H9 (cell line): ENCODE data around the gene TGFBR3L. TPM values are rescaled to one million over a fixed set of nuclear protein-coding genes. Genes with fewer than 3 reads are reported as not detected.

Source experiments
- DNase-seq: peaks from one replicate; pipeline ENCODE4 v3.0.0-alpha.2; 2017
- H2AFZ ChIP-seq: one replicate; pipeline ENCODE4 v1.6.1; 2013; ENCODE audit warnings: mild to moderate bottlenecking, low read length, control low read depth, moderate library complexity
- H2AK5ac ChIP-seq: 2 replicates; pipeline ENCODE4 v1.6.1; 2013; ENCODE audit warnings: low read length, control low read depth, mixed read lengths; ENCODE audit not compliant: insufficient read length
- H2BK120ac ChIP-seq: one replicate; pipeline ENCODE4 v1.6.1; 2013; ENCODE audit warnings: low read depth, mild to moderate bottlenecking, low read length, control low read depth, inconsistent platforms; ENCODE audit not compliant: poor library complexity, severe bottlenecking
- H2BK12ac ChIP-seq: 2 replicates; pipeline ENCODE4 v1.6.1; 2013; ENCODE audit warnings: low read length, control low read depth, mixed read lengths, low read depth; ENCODE audit not compliant: insufficient read length
- H2BK15ac ChIP-seq: 2 replicates; pipeline ENCODE4 v1.6.1; 2013; ENCODE audit warnings: low read depth, low read length, control low read depth
- H2BK20ac ChIP-seq: one replicate; pipeline ENCODE4 v1.6.1; 2013; ENCODE audit warnings: low read depth, mild to moderate bottlenecking, low read length, control low read depth, inconsistent platforms; ENCODE audit not compliant: poor library complexity, severe bottlenecking
- H2BK5ac ChIP-seq: 2 replicates; pipeline ENCODE4 v1.6.1; 2013; ENCODE audit warnings: low read length, control low read depth, mixed read lengths; ENCODE audit not compliant: insufficient read length
- H3K14ac ChIP-seq: 2 replicates; pipeline ENCODE4 v1.6.1; 2013; ENCODE audit warnings: low read length, control low read depth; ENCODE audit not compliant: insufficient read depth
- H3K18ac ChIP-seq: 2 replicates; pipeline ENCODE4 v1.6.1; 2013; ENCODE audit warnings: low read depth, mild to moderate bottlenecking, mixed read lengths, low read length, control low read depth; ENCODE audit not compliant: insufficient read length
- H3K23ac ChIP-seq: 2 replicates; pipeline ENCODE4 v1.6.1; 2013; ENCODE audit warnings: low read length, control low read depth, mixed read lengths, low read depth; ENCODE audit not compliant: insufficient read length
- H3K23me2 ChIP-seq: 2 replicates; pipeline ENCODE4 v1.6.1; 2013; ENCODE audit warnings: low read depth, mild to moderate bottlenecking, mixed read lengths, low read length, control low read depth; ENCODE audit not compliant: insufficient read length, poor library complexity, severe bottlenecking
- H3K27ac ChIP-seq: 2 replicates; pipeline ENCODE4 v1.5.1; 2013; ENCODE audit warnings: low read length, control low read depth, mixed read lengths, low read depth; ENCODE audit not compliant: insufficient read length
- H3K27me3 ChIP-seq: 2 replicates; pipeline ENCODE4 v1.6.1; 2013; ENCODE audit warnings: low read length, control low read depth, inconsistent platforms; ENCODE audit not compliant: insufficient read depth
- H3K4ac ChIP-seq: 2 replicates; pipeline ENCODE4 v1.6.1; 2013; ENCODE audit warnings: low read depth, mild to moderate bottlenecking, control low read depth, inconsistent platforms, low read length, moderate library complexity
- H3K4me1 ChIP-seq: 2 replicates; pipeline ENCODE4 v1.6.1; 2013; ENCODE audit warnings: low read length, control low read depth, inconsistent platforms; ENCODE audit not compliant: insufficient read depth
- H3K4me2 ChIP-seq: 2 replicates; pipeline ENCODE4 v1.6.1; 2013; ENCODE audit warnings: low read length, control low read depth, mixed read lengths; ENCODE audit not compliant: insufficient read length, insufficient read depth
- H3K56ac ChIP-seq: 2 replicates; pipeline ENCODE4 v1.6.1; 2013; ENCODE audit warnings: low read depth, mild to moderate bottlenecking, mixed read lengths, low read length, control low read depth; ENCODE audit not compliant: insufficient read length
- H3K79me1 ChIP-seq: 2 replicates; pipeline ENCODE4 v1.6.1; 2013; ENCODE audit warnings: low read depth, mild to moderate bottlenecking, moderate library complexity, low read length, control low read depth, inconsistent platforms; ENCODE audit not compliant: insufficient read depth, poor library complexity, severe bottlenecking
- H3K79me2 ChIP-seq: 2 replicates; pipeline ENCODE4 v1.6.1; 2013; ENCODE audit warnings: low read length, control low read depth, inconsistent platforms; ENCODE audit not compliant: insufficient read depth
- H3K9ac ChIP-seq: 2 replicates; pipeline ENCODE4 v1.6.1; 2013; ENCODE audit warnings: low read length, control low read depth, mixed read lengths; ENCODE audit not compliant: insufficient read length; ENCODE audit errors: extremely low read depth
- H3K9me3 ChIP-seq: one replicate; pipeline ENCODE4 v1.6.1; 2013; ENCODE audit warnings: low read depth, low read length, inconsistent platforms; ENCODE audit not compliant: control insufficient read depth
- H3T11ph ChIP-seq: one replicate; pipeline ENCODE4 v1.6.1; 2013; ENCODE audit warnings: mild to moderate bottlenecking, low read length, control low read depth, inconsistent platforms
- H4K20me1 ChIP-seq: one replicate; pipeline ENCODE4 v1.6.1; 2013; ENCODE audit not compliant: control insufficient read depth, insufficient read length, insufficient read depth
- H4K5ac ChIP-seq: 2 replicates; pipeline ENCODE4 v1.6.1; 2013; ENCODE audit warnings: low read depth, mild to moderate bottlenecking, mixed read lengths, low read length, control low read depth; ENCODE audit not compliant: insufficient read length
- H4K8ac ChIP-seq: replicated peaks from 2 replicates; pipeline ENCODE4 v1.6.1; 2013; ENCODE audit warnings: low read length, control low read depth, mixed read lengths, low read depth; ENCODE audit not compliant: insufficient read length
- H4K91ac ChIP-seq: 2 replicates; pipeline ENCODE4 v1.6.1; 2013; ENCODE audit warnings: low read depth, mild to moderate bottlenecking, moderate library complexity, mixed read lengths, low read length, control low read depth; ENCODE audit not compliant: insufficient read length
- H3K27ac Mint-ChIP-seq, 3 experiments: 2 replicates in 2 of 3; 3 replicates in 1 of 3; pipeline ENCODE4 v1.8.0; 2020 to 2021; ENCODE audit warnings: mixed read lengths in 3 of 3, mild to moderate bottlenecking in 1 of 3, moderate library complexity in 1 of 3
- H3K27me3 Mint-ChIP-seq: 2 replicates; pipeline ENCODE4 v1.8.0; 2021; ENCODE audit warnings: low read depth, mild to moderate bottlenecking, moderate library complexity, mixed read lengths
- H3K36me3 Mint-ChIP-seq, 3 experiments: 2 replicates in 2 of 3; 3 replicates in 1 of 3; pipeline ENCODE4 v1.8.0; 2020 to 2021; ENCODE audit warnings: low read depth in 3 of 3, mixed read lengths in 3 of 3; ENCODE audit not compliant: insufficient read depth in 1 of 3
- H3K4me1 Mint-ChIP-seq, 2 experiments: 2 replicates each; pipeline ENCODE4 v1.8.0; 2020; ENCODE audit warnings: mixed read lengths in 2 of 2
- H3K4me3 Mint-ChIP-seq, 2 experiments: 2 replicates in 1 of 2; 3 replicates in 1 of 2; pipeline ENCODE4 v1.8.0; 2020 to 2021; ENCODE audit warnings: mild to moderate bottlenecking in 2 of 2, mixed read lengths in 2 of 2, moderate library complexity in 1 of 2
- H3K9me3 Mint-ChIP-seq, 2 experiments: 2 replicates in 1 of 2; 3 replicates in 1 of 2; pipeline ENCODE4 v1.8.0; 2020; ENCODE audit warnings: mild to moderate bottlenecking in 2 of 2, mixed read lengths in 2 of 2, moderate library complexity in 1 of 2
- CTCF ChIP-seq: fragments of 200-600 bp; sonication (generic); conservative IDR thresholded peaks from 3 replicates; pipeline ENCODE4 v1.8.0; 2021; ENCODE audit warnings: antibody characterized with exemption, mild to moderate bottlenecking
- WGBS: extraction: QIAGEN DNeasy Blood & Tissue Kit; methylation state at CpG from one replicate; pipeline ENCODE4 v1.1.7; 2013; ENCODE audit warnings: missing lambda C conversion rate, low lambda C conversion rate, mixed read lengths; ENCODE audit not compliant: insufficient read length; ENCODE audit errors: extremely low coverage; 5-methylcytosine and 5-hydroxymethylcytosine counted together
- total RNA-seq: library from RNA; stranded (reverse); gene quantifications from 2 replicates; pipeline ENCODE4 v1.2.1, GENCODE V29; 2021

TGFBR3L gene
- total RNA-seq, 1 experiment from 2014 or later, result 5.5 TPM

- no peak overlapping the region for H3K18ac ChIP-seq
- H3K14ac ChIP-seq, result no peak overlapping the region
- no peak overlapping the region for H4K8ac ChIP-seq
- no peak overlapping the region for H2AFZ ChIP-seq
- no peaks in the 10 kb centered on the region for H3K79me1 ChIP-seq
- H4K91ac ChIP-seq, result no peak overlapping the region
- no peak overlapping the region for H2AK5ac ChIP-seq
- no peak overlapping the region for H2BK15ac ChIP-seq
- H2BK20ac ChIP-seq, result no peak overlapping the region
- no peaks in the 10 kb centered on the region for H3K4me1 ChIP-seq
- no peak overlapping the region for H3T11ph ChIP-seq
- H3K27me3 Mint-ChIP-seq, result no peaks in the 10 kb centered on the region
- H3K23me2 ChIP-seq, result no peaks in the 10 kb centered on the region
- H4K20me1 ChIP-seq, result no peaks in the 10 kb centered on the region
- peaks cover 32 to 75% (median 68%) of the 10 kb centered on the region in 3 experiments for H3K36me3 Mint-ChIP-seq
- H3K9me3 ChIP-seq, result no peaks in the 10 kb centered on the region
- H3K27me3 ChIP-seq, result no peaks in the 10 kb centered on the region
- no peak overlapping the region for H3K4me3 Mint-ChIP-seq
- no peak overlapping the region for H2BK12ac ChIP-seq
- peak overlapping the region in 1 of 3 experiments; percentile 70; a peak in 1 of 7 replicates for H3K27ac Mint-ChIP-seq
- no peak overlapping the region for H3K9ac ChIP-seq
- H4K5ac ChIP-seq, result no peak overlapping the region
- no peak for TF ChIP-seq CTCF
- no peak overlapping the region for H2BK120ac ChIP-seq
- no peak overlapping the region for H3K4ac ChIP-seq
- no peak overlapping the region for H3K23ac ChIP-seq
- no peak overlapping the region for H3K56ac ChIP-seq
- H2BK5ac ChIP-seq, result no peak overlapping the region
- peaks cover 0 to 3% of the 10 kb centered on the region in 2 experiments; a peak in 3 of 4 replicates for H3K4me1 Mint-ChIP-seq
- WGBS, result no CpG with 5 or more reads among the region's 25 CpGs
- H3K27ac ChIP-seq, result no peak overlapping the region
- H3K79me2 ChIP-seq, result no peaks in the 10 kb centered on the region
- DNase-seq, result no peak
- no peak overlapping the region for H3K4me2 ChIP-seq
- H3K9me3 Mint-ChIP-seq, result no peaks in the 10 kb centered on the region
Observed at GRCh38 chr19:7963566-7963965, 48.9 kb downstream of the TGFBR3L start.
